Measurements from ENCODE around the gene SLC30A7. TPM values are rescaled to one million over a fixed set of nuclear protein-coding genes. Genes with fewer than 3 reads are reported as not detected.

SLC30A7 gene
- total and polyA plus RNA-seq, 7 donors = 1.0 to 5.7 (median 4.8) TPM

GRCh38 chr1:101006553-101006952, 110.7 kb downstream of the SLC30A7 start:
- WGBS, 3 donors = 75 to 88% (median 82%) methylated on average over 2 of the region's 2 CpGs
- TF ChIP-seq CTCF (IDR thresholded peaks at IDR 0.05) = no peak
- Histone ChIP-seq H3K4me3 (no peak overlapping the region), H3K27me3 (ENCODE audit: insufficient read depth in 3 of 3, low read length in 2 of 3) (no peaks in the 10 kb centered on the region), H3K9me3 (no peaks in the 10 kb centered on the region), H3K4me1 (peaks cover 22% of the 10 kb centered on the region), H3K36me3 (ENCODE audit: insufficient read depth in 1 of 2, low read depth in 1 of 2) (peaks cover 0 to 39% of the 10 kb centered on the region in 2 donors), H3K27ac (no peak overlapping the region)
- ATAC-seq = no peak
- intact Hi-C loops (cut with DNase I) = no loop called here
- DNase-seq = no peak

- ATAC-seq (no peak), DNase-seq (no peak)
- Histone ChIP-seq H3K27me3 (ENCODE audit: insufficient read depth in 3 of 3, low read length in 2 of 3) (no peaks in the 10 kb centered on the region), H3K9me3 (no peaks in the 10 kb centered on the region), H3K36me3 (ENCODE audit: insufficient read depth in 1 of 2, low read depth in 1 of 2) (peaks cover 0 to 56% of the 10 kb centered on the region in 2 donors), H3K27ac (no peak overlapping the region), H3K4me3 (no peak overlapping the region), H3K4me1 (peaks cover 8% of the 10 kb centered on the region)
- intact Hi-C loops (cut with DNase I) = no loop called here
- WGBS, 3 donors = 87 to 94% (median 90%) methylated on average over 3 of the region's 3 CpGs
- no peak for TF ChIP-seq CTCF (IDR thresholded peaks at IDR 0.05)
Measured at GRCh38 chr1:101008229-101008834, 112.4 kb downstream of the SLC30A7 start.

DNA sequence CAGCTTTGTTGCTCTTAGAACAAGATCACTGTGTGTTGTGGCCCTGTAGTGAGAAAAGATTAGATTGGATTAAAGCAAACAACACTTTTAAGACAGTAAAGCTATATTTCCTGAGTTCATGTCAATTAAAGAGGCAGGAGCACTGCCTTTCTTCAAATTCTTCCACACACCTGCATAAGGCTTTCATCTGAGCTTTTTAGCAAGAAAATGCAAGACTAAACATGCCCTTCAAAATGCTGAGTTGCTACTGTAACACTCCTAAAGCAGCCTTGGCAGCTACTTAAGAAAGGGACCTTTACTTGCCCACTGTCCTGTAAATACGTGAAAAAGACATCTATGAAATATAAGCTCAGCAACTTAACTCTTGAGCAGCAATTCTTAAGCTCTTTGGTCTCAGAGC, 117.9 kb downstream of the SLC30A7 start:
- no peak for DNase-seq
- no peaks in the 10 kb centered on the region for H3K4me1 ChIP-seq
- H3K27ac ChIP-seq = no peak overlapping the region
- ATAC-seq = no peak
- TF ChIP-seq CTCF (IDR thresholded peaks at IDR 0.05) = no peak
- H3K4me3 ChIP-seq = no peak overlapping the region
- no peaks in the 10 kb centered on the region for H3K9me3 ChIP-seq
- 67 to 85% (median 79%) methylated on average over 1 of the region's 1 CpG for WGBS, 3 donors
- H3K36me3 ChIP-seq (ENCODE audit: insufficient read depth in 1 of 2, low read depth in 1 of 2) = peaks cover 2 to 85% of the 10 kb centered on the region in 2 donors
- intact Hi-C loops (cut with DNase I) = no loop called here
- H3K27me3 ChIP-seq (ENCODE audit: insufficient read depth in 3 of 3, low read length in 2 of 3) = no peaks in the 10 kb centered on the region

DNA sequence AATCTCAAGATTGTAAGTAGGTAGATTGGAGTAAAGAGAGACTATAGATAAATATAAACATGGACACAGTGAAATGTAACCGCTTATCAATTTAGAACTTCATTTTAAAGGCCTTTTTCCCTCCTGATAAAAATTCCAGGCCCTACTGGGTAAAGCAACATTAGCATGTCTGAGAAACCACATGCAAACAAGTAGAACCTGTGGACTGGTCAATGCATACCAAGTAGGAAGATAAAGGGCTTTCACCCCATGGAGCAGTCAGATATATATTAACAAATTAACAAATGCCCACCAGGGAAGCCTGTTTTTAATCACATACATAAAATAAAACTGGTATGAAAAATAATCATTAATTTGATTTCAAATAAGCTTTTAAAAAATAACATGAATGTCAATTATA, 121.6 kb downstream of the SLC30A7 start:
- DNase-seq = no peak
- Histone ChIP-seq H3K4me3 (no peak overlapping the region), H3K27ac (no peak overlapping the region), H3K36me3 (ENCODE audit: insufficient read depth in 1 of 2, low read depth in 1 of 2) (peaks cover 2 to 74% of the 10 kb centered on the region in 2 donors), H3K27me3 (ENCODE audit: insufficient read depth in 3 of 3, low read length in 2 of 3) (no peaks in the 10 kb centered on the region), H3K4me1 (peaks cover 5% of the 10 kb centered on the region), H3K9me3 (no peaks in the 10 kb centered on the region)
- no peak for ATAC-seq
- WGBS, 3 donors = 96 to 100% (median 97%) methylated on average over 1 of the region's 1 CpG
- intact Hi-C loops (cut with DNase I) = no loop called here
- no peak for TF ChIP-seq CTCF (IDR thresholded peaks at IDR 0.05)

DNA sequence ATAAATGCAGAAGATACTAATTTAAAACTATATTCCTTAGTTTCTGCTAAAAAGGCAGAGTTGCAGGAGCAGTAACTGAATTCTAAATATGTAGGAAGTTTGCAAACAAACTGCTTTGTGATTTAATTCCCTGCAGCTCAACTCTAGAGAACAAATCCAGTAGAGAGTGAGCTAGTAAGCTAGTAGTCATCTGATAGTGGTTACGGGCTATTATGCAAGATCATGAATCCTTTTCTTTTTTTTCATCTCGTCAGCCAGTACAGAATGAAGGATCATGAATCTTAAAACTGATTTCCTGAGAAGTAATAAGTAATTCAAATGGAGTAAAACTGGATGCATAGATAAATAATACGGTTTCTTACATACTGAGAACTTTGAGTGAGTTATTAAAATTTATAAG, 126.4 kb downstream of the SLC30A7 start:
- TF ChIP-seq CTCF (IDR thresholded peaks at IDR 0.05) = no peak
- Histone ChIP-seq H3K4me1 (peaks cover 20% of the 10 kb centered on the region), H3K9me3 (no peaks in the 10 kb centered on the region), H3K27ac (peak overlapping the region; percentile 10), H3K36me3 (ENCODE audit: insufficient read depth in 1 of 2, low read depth in 1 of 2) (peaks cover 2 to 51% of the 10 kb centered on the region in 2 donors), H3K27me3 (ENCODE audit: insufficient read depth in 3 of 3, low read length in 2 of 3) (no peaks in the 10 kb centered on the region), H3K4me3 (no peak overlapping the region)
- DNase-seq = no peak
- no peak for ATAC-seq
- intact Hi-C loops (cut with DNase I) = loop anchor here in 1 of 2 donors (10.0 kb wide), 1 partner anchor 213 kb away; the partner anchor contains the start of gene S1PR1
- 55 to 74% (median 65%) methylated on average over 3 of the region's 3 CpGs for WGBS, 3 donors
